GM21576 (cell line): ENCODE measurements around the gene CALCOCO1.
A peak's percentile ranks its signal among the peaks of the same experiment; 100 is the strongest.

Experiments
- ATAC-seq: cut with Tn5 transposase; IDR thresholded peaks from one replicate; pipeline ENCODE4 v1.9.1; 2021; ENCODE audit warnings: mild to moderate bottlenecking, moderate library complexity; ENCODE audit not compliant: unreplicated experiment

CALCOCO1 gene

GRCh38 chr12:53752621-53753020 lies 25.4 kb upstream of the CALCOCO1 start:
- ATAC-seq, result no peak

GRCh38 chr12:53752192-53752601 lies 24.9 kb upstream of the CALCOCO1 start:
- ATAC-seq, result no peak

GRCh38 chr12:53751336-53752191 lies 24.3 kb upstream of the CALCOCO1 start, which contains the start of gene CISTR:
Gene CISTR (minus strand): TSS chr12:53751979.
- ATAC-seq, result no peak

GRCh38 chr12:53750812-53751335 lies 23.6 kb upstream of the CALCOCO1 start:
- ATAC-seq, result no peak

- no peak for ATAC-seq
Observed at GRCh38 chr12:53749986-53750811, 22.9 kb upstream of the CALCOCO1 start.

GRCh38 chr12:53748072-53748840 lies 21.0 kb upstream of the CALCOCO1 start:
- no peak for ATAC-seq

GRCh38 chr12:53747095-53747494 lies 19.8 kb upstream of the CALCOCO1 start:
- ATAC-seq, result no peak

GRCh38 chr12:53746592-53747092 lies 19.4 kb upstream of the CALCOCO1 start:
- peak; percentile 47 for ATAC-seq

- no peak for ATAC-seq
Observed at GRCh38 chr12:53744751-53745150, 17.5 kb upstream of the CALCOCO1 start.

GRCh38 chr12:53744130-53744441 lies 16.8 kb upstream of the CALCOCO1 start:
- no peak for ATAC-seq

- ATAC-seq, result no peak
Observed at GRCh38 chr12:53743266-53744129, 16.2 kb upstream of the CALCOCO1 start.

GRCh38 chr12:53740130-53740491 lies 12.9 kb upstream of the CALCOCO1 start:
- no peak for ATAC-seq

- no peak for ATAC-seq
Observed at GRCh38 chr12:53739214-53740129, 12.2 kb upstream of the CALCOCO1 start.

GRCh38 chr12:53738406-53739213 lies 11.4 kb upstream of the CALCOCO1 start:
- ATAC-seq, result no peak

GRCh38 chr12:53737951-53738405 lies 10.7 kb upstream of the CALCOCO1 start:
- no peak for ATAC-seq

GRCh38 chr12:53737093-53737808 lies 10.0 kb upstream of the CALCOCO1 start:
- no peak for ATAC-seq

GRCh38 chr12:53736592-53736991 lies 9.3 kb upstream of the CALCOCO1 start:
- ATAC-seq, result no peak
